ENCODE measurements around the gene KIAA0232. TPM values are rescaled to one million over a fixed set of nuclear protein-coding genes. Genes with fewer than 3 reads are reported as not detected.

KIAA0232 gene
- total RNA-seq, 1 donor from 2014 or later = 40.1 TPM

GRCh38 chr4:6877067-6877466, 94.5 kb downstream of the KIAA0232 start:
- H3K4me3 Mint-ChIP-seq = no peak overlapping the region

GRCh38 chr4:6878451-6879059, 96.0 kb downstream of the KIAA0232 start:
- TF ChIP-seq, protein P1, sequence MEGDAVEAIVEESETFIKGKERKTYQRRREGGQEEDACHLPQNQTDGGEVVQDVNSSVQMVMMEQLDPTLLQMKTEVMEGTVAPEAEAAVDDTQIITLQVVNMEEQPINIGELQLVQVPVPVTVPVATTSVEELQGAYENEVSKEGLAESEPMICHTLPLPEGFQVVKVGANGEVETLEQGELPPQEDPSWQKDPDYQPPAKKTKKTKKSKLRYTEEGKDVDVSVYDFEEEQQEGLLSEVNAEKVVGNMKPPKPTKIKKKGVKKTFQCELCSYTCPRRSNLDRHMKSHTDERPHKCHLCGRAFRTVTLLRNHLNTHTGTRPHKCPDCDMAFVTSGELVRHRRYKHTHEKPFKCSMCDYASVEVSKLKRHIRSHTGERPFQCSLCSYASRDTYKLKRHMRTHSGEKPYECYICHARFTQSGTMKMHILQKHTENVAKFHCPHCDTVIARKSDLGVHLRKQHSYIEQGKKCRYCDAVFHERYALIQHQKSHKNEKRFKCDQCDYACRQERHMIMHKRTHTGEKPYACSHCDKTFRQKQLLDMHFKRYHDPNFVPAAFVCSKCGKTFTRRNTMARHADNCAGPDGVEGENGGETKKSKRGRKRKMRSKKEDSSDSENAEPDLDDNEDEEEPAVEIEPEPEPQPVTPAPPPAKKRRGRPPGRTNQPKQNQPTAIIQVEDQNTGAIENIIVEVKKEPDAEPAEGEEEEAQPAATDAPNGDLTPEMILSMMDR (conservative IDR thresholded peaks at IDR 0.05) = no peak
- H3K36me3 Mint-ChIP-seq (ENCODE audit: low read depth) = peaks cover 23% of the 10 kb centered on the region
- no peaks in the 10 kb centered on the region for H3K27me3 Mint-ChIP-seq (ENCODE audit: low read depth)
- H3K9me3 Mint-ChIP-seq = no peaks in the 10 kb centered on the region
- no peak for DNase-seq (ENCODE audit: low read depth, low spot score)
- H3K4me3 Mint-ChIP-seq = no peak overlapping the region
- H3K27ac Mint-ChIP-seq (ENCODE audit: unreplicated experiment) = no peak overlapping the region
- H3K4me1 Mint-ChIP-seq = peaks cover 14% of the 10 kb centered on the region

More at GRCh38 chr4:6877067-6877466, 94.5 kb downstream of the KIAA0232 start:
- peak overlapping the region; percentile 54 for H3K27ac Mint-ChIP-seq (ENCODE audit: unreplicated experiment)
- peaks cover 14% of the 10 kb centered on the region for H3K4me1 Mint-ChIP-seq
- H3K36me3 Mint-ChIP-seq (ENCODE audit: low read depth) = peaks cover 21% of the 10 kb centered on the region
- TF ChIP-seq, protein P1 (conservative IDR thresholded peaks at IDR 0.05) = no peak
- H3K27me3 Mint-ChIP-seq (ENCODE audit: low read depth) = no peaks in the 10 kb centered on the region
- no peaks in the 10 kb centered on the region for H3K9me3 Mint-ChIP-seq
- no peak for DNase-seq (ENCODE audit: low read depth, low spot score)

- peaks cover 16% of the 10 kb centered on the region for H3K4me1 Mint-ChIP-seq
- DNase-seq (ENCODE audit: low read depth, low spot score) = no peak
- no peak overlapping the region for H3K27ac Mint-ChIP-seq (ENCODE audit: unreplicated experiment)
- peaks cover 23% of the 10 kb centered on the region for H3K36me3 Mint-ChIP-seq (ENCODE audit: low read depth)
- H3K9me3 Mint-ChIP-seq = no peaks in the 10 kb centered on the region
- TF ChIP-seq, protein P1 (conservative IDR thresholded peaks at IDR 0.05) = no peak
- H3K4me3 Mint-ChIP-seq = no peak overlapping the region
- no peaks in the 10 kb centered on the region for H3K27me3 Mint-ChIP-seq (ENCODE audit: low read depth)
Measured at GRCh38 chr4:6880691-6881090, 98.2 kb downstream of the KIAA0232 start.

DNA sequence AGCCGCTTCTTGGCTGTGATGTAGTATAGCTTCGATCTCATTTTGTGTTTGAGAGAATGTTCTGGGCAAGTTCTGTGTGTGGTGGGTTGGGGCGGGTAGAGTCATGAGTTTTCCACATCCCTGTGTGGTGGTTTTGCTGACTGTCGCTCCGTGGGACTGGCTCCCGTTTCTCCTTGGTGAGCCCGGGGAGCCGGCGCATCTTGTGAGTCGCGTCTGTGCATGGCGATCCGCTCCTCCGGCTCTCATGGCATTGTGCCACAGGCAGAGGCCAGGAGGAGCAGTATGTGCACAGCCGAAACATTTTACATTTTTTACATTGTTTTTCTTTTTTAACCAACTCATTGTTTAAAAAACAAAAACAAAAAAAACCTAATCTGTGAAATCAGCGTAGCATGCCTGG, 99.4 kb downstream of the KIAA0232 start:
- Mint-ChIP-seq H3K4me3 (peak overlapping the region; percentile 45), H3K9me3 (no peaks in the 10 kb centered on the region), H3K27ac (ENCODE audit: unreplicated experiment) (no peak overlapping the region), H3K27me3 (ENCODE audit: low read depth) (no peaks in the 10 kb centered on the region), H3K4me1 (peaks cover 23% of the 10 kb centered on the region), H3K36me3 (ENCODE audit: low read depth) (peaks cover 23% of the 10 kb centered on the region)
- DNase-seq (ENCODE audit: low read depth, low spot score) = no peak
- TF ChIP-seq, protein P1 (conservative IDR thresholded peaks at IDR 0.05) = no peak

DNA sequence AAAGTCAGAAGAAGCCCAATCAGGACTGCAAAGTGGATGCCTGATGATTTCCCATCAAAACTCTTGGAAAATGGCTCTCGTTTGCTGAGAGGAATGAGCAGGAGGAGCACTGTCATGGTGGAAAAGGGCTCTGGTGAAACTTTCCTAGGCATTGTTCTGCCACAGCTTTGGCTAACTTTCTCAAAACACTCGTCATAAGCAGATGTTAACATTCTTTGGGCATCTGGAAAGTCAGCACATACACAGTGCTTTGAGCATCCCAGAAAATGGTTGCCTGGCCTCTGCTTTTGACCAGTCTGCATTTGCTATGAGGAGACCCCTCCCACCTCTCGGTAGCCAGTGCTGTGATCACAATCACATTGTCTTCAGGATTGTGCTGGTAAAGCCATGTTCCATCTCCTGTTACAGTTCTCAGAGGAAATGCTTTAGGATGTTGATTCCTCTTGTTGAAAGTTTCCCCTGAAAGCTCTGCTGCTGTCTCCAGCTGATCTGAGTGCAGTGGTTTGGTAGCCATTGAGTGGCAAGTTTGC, 101.9 kb downstream of the KIAA0232 start:
- H3K9me3 Mint-ChIP-seq = no peaks in the 10 kb centered on the region
- no peak overlapping the region for H3K27ac Mint-ChIP-seq (ENCODE audit: unreplicated experiment)
- H3K4me1 Mint-ChIP-seq = peaks cover 33% of the 10 kb centered on the region

More for the DNA sequence above, 101.9 kb downstream of the KIAA0232 start:
- TF ChIP-seq, protein P1 (conservative IDR thresholded peaks at IDR 0.05) = no peak
- Mint-ChIP-seq H3K4me3 (no peak overlapping the region), H3K27me3 (ENCODE audit: low read depth) (no peaks in the 10 kb centered on the region), H3K36me3 (ENCODE audit: low read depth) (peaks cover 9% of the 10 kb centered on the region)
- DNase-seq (ENCODE audit: low read depth, low spot score) = no peak

Measured in neural crest cell (in vitro differentiated cells).